Activated naive CD4-positive, alpha-beta T cell (primary cell): ENCODE results near the gene MTREX.

ENCODE experiments used
- DNase-seq, 4 experiments: peaks; one replicate each; lab custom pipeline; 2025; lab: John Stamatoyannopoulos, UW

MTREX gene

DNA sequence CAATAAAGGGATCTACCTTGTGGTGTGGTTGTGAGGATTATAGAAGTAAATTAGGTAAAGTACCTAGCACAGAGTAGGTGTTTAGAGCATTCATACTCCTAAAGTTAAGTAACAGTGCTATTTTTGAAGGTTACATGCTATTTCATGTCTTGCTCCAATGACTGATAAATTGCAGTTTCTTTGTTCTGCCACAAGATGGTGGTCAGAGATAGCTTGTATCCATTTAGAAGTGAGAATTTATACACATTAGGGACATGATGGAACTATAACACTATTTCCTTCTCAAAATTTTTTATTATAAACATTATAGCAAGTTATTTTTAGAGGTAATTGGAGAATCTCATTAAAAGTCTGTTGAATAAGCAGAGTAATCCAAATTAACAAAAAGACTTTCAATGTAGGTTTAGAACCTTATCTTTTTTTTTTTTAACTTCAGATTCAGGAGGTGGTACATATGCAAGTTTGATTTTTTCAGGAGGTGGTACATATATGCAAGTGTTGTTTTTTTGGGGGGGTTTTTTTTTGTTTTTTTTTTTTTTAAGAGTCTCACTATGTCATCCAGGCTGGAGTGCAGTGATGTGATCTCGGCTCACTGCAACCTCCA lies 17.1 kb downstream of the MTREX start:
- no peak for DNase-seq

DNA sequence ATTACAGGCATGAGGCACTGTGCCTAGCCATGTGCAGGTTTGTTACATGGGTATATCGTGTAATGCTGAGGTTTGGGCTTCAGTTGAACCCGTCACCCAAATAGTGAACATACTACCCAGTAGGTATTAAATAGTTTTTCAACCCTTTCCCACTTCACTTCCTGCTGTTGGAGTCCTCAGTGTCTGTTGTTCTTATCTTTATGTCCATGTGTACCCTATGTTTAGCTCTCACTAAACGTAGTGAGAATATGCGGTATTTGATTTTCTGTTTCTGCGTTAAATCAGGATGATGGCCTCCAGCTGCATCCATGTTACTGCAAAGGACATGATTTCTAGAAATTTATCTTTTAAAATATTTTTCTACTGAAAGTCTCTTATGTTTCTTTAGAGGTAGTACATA lies 17.8 kb downstream of the MTREX start:
- DNase-seq, result no peak

DNA sequence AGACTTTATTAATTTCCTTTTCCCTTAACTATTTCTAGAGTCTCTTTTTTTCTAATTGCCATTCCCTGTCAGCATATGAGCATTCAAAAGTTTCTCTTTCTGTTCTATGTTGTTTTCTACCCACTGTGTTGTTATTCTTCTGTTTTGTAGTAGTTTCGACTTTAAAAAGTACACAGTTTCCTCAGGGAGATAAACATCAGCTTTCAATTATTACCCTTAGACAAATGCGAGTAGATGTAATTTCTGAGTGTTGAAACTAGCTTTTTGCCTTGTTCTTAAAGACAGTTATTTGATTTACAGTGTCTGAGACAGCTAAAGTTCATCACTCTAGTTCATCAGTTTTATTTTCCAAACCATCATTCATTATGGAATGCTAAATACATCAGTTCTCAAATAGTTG lies 19.5 kb downstream of the MTREX start:
- no peak for DNase-seq

- DNase-seq, result no peak
Measured at GRCh38 chr5:55331321-55331720, 23.5 kb downstream of the MTREX start.

GRCh38 chr5:55333017-55333416 lies 25.2 kb downstream of the MTREX start:
- DNase-seq, result no peak

- no peak for DNase-seq
Measured at GRCh38 chr5:55333811-55334210, 26.0 kb downstream of the MTREX start.

DNA sequence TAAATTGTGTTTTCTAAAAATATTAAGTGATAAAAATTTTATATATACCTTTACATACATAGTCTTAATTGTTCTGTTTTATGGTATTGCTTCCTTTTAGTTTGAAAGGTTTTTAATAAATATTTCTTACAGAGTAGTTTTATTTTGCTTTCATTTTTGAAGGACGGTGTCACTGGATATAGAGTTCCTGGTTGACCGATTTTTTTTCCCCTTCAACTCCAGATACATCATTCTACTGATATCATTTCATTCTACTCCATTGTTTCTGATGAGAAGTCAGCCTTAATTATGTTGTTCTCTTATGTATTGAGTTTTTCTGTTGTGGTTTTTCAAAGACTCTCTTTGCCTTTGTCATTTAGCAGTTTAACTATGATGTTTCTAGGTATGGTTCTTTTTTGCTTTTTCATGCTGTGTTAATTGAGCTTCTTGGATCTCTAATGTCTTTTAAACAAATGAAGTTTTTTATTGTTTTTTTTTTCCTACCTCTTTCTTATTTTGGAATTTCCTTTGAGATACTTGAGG lies 30.4 kb downstream of the MTREX start:
- no peak for DNase-seq

GRCh38 chr5:55338810-55339243 lies 31.0 kb downstream of the MTREX start:
- DNase-seq, result no peak

- DNase-seq, result no peak
Measured at GRCh38 chr5:55343107-55343506, 35.3 kb downstream of the MTREX start.

- no peak for DNase-seq
Measured at GRCh38 chr5:55343609-55344008, 35.8 kb downstream of the MTREX start.

GRCh38 chr5:55344392-55344992 lies 36.7 kb downstream of the MTREX start:
- DNase-seq, result peak; percentile 3 to 41 (median 17)

GRCh38 chr5:55345327-55345726 lies 37.5 kb downstream of the MTREX start:
- DNase-seq, result no peak

DNA sequence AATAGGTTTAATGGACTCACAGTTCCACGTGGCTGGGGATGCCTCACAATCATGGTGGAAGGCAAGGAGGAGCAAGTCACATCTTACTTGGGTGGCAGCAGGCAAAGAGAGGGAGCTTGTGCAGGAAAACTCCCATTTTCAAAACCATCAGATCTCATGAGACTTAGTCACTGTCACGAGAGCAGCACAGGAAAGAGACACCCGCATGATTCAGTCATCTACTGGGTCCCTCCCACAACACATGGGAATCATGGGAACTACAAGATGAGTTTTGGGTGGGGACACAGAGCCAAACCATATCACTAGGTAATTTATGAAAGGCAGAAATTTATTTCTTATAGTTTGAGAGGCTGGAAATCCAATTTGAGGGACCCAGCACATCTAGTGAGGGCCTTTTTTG lies 40.0 kb downstream of the MTREX start:
- no peak for DNase-seq

GRCh38 chr5:55350754-55351153 lies 43.0 kb downstream of the MTREX start:
- no peak for DNase-seq

DNA sequence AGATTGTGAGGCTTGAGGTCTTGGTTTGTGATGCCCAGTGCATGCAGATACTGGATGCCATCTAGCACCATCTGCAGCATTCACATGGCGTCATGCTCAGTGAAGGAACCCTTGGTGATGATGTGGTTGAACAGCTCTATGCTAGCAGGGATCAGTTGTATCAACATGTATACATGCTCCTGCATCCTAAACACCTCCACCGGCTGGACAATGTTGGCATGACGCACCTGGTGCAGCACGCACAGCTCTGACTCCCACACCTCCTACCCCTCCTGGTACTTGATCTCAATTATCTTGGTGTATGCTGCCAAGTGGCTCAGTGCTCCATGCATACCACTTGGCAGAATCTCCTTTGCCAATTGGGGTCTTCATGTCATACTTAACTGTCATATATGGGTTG lies 49.1 kb downstream of the MTREX start:
- DNase-seq, result no peak

DNA sequence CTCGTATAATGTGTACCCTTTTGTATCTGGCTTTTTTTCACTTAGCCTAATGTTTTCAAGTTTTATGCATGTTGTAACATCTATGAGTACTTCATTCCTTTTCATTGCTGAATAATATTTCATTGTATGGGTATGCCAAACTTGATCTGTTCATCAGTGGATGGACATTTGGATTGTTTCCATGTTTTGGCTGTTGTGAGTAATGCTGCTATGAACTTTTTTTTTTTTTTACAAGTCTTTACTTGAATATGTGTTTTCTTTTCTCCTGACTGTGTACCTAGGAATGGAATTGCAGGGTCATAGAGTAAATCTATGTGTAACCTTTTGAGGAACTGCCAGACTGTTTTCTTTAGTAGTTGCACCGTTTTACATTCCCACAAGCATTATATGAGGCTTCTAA lies 52.4 kb downstream of the MTREX start:
- no peak for DNase-seq

DNA sequence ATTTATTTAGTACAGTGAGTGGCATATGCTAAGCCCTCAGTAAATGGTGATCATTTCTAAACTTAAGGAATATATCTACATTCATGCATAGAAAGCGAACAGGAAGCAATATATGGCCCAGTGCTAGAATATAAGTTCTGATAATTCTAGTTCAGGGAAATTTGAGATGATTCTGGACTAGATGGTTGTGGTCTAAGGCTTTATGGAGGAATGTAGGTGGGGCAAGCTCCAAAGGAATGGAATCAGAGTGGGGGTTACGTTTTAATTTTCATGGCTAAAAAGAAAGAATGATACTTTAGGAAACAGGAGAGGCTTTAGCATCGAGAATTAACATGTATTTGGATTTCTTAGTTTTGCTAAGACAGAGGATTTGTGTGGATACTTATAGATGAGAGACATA lies 56.1 kb downstream of the MTREX start:
- no peak for DNase-seq

- no peak for DNase-seq
Measured at GRCh38 chr5:55364537-55365055, 56.8 kb downstream of the MTREX start.

DNA sequence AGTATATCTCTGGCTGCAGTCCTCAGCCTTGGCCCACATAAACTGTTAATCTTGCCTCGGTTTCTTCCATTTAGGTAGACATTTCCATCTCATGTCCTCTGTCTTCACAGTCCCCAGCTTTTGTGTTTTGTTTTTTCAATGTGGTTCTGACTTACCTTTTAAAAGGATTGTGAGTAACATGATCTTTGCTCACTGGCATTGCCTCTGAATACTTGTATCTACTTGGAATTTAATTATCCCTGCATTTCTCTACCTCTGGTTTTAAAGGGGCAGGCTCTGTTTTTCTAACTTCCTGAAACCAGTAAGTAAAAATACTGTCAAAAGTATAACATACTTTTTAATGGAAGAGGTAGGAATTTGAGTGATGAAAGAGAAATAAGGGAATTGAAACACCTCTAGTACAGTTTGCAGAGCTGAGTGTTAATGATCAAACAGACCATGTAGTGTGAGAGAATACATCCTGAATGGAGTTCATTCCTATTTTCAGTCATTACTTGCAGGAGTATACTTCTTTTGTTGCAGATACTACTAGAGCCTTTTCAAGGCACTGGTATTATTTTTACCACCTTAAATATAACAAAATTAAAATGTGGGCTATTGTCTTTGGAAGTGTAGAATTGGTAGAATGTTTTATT lies 62.6 kb downstream of the MTREX start:
- DNase-seq, result no peak

GRCh38 chr5:55371145-55371544 lies 63.4 kb downstream of the MTREX start:
- no peak for DNase-seq

DNA sequence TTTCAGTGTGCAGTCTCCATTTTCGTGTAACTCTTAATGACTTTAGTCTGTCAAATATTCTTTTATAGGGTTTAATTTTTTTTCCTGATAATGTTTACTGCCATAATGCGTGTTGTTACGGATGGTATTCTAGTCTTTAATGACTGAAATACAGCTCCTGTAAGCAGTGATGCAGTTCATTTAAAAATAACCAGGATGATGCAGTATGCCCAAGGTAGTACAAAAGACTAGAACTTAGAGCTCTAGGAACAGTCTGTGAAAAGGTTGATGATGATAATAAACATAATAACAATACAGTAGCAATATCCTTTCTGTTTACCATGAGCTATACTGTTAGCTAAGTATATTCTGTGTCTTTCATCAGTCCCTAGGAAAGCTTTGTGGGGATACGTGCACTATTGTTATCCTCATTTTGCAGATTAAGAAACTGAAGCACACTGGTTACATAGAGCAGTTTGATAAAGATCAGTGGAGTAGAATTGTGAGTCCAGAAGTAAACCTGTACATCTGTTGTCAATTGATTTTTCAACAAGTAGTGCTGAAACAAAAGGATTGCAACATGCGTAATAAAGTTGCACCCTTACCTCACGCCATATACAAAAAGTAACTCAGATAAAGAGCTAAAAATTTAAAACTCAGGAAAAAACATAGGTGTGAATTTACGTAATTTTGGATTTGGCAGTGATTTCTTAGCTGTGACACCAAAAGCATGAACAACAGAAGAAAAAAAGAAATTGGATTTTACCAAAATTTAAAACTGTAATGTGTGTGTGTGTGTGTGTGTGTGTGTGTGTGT lies 64.5 kb downstream of the MTREX start:
- no peak for DNase-seq

GRCh38 chr5:55377810-55378209 lies 70.0 kb downstream of the MTREX start:
- DNase-seq, result no peak
